Measurements from ENCODE around the gene TRAF3IP3. TPM values are rescaled to one million over a fixed set of nuclear protein-coding genes. Genes with fewer than 3 reads are reported as not detected.

Gene TRAF3IP3
- total and polyA plus RNA-seq, 2 of the 13 experiments (the other 11 are each of a cell fraction or from before 2014, with no cell fraction given): not detected

DNA sequence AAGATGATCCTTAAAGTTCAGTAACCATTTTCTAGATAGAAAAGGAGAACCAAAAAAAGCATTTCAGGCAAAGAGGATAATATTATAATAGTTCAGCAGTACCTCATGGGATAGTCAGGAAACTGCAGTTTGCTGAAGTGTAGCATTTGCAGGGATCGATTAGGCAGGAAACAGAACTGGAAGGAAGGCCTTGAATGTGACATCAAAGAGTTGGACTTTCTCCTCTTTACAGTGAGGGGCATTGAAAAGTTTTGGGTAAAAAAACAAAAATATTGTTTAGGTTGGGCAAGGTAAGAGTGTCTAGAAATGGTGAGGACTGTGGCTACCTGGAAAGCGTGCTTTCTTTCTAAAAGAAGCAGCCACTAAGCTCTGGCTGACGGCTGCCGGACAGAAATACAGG lies 58.0 kb downstream of the TRAF3IP3 start (continued):
- TF ChIP-seq, protein P1, sequence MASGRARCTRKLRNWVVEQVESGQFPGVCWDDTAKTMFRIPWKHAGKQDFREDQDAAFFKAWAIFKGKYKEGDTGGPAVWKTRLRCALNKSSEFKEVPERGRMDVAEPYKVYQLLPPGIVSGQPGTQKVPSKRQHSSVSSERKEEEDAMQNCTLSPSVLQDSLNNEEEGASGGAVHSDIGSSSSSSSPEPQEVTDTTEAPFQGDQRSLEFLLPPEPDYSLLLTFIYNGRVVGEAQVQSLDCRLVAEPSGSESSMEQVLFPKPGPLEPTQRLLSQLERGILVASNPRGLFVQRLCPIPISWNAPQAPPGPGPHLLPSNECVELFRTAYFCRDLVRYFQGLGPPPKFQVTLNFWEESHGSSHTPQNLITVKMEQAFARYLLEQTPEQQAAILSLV (CRISPR knock-in tag; IDR thresholded peaks at IDR 0.05; ENCODE audit: borderline replicate concordance): no peak
- TF ChIP-seq, protein P2, sequence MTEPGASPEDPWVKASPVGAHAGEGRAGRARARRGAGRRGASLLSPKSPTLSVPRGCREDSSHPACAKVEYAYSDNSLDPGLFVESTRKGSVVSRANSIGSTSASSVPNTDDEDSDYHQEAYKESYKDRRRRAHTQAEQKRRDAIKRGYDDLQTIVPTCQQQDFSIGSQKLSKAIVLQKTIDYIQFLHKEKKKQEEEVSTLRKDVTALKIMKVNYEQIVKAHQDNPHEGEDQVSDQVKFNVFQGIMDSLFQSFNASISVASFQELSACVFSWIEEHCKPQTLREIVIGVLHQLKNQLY (CRISPR knock-in tag; IDR thresholded peaks at IDR 0.05): no peak
- TF ChIP-seq SP5 (CRISPR knock-in tag; IDR thresholded peaks at IDR 0.05; ENCODE audit: borderline replicate concordance, low read depth): no peak

DNA sequence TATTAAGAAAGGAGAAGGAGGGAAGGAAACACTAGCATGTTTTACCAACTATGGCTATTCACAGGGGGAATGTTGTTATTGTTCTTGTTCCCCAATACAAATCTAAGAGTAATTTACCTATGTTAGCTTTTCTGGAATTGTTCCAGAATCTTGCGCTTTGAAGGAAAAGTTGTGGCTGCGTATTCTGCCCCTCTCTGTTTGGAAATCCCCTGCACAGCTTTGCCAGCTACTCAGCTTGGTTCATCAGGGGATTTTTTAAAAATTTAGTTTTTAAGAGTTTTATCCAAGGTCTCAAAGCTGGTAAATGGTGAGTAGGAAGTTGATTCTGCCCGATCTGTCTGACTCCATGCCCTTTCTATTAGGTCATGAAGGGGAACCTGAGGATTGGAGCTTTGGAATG lies 59.6 kb downstream of the TRAF3IP3 start:
- ATAC-seq: no peak
- in situ Hi-C loops (cut with HindIII; ENCODE audit: extremely low pct_ligation_motif_present, low pct_unique_long_range_greater_than_20kb) (no loop called here), intact Hi-C loops (cut with micrococcal nuclease; ENCODE audit: unreplicated experiment) (no loop called here)
- no peak for FAIRE-seq
- H3K27me3 ChIP-seq (ENCODE audit: control insufficient read depth in 1 of 2, insufficient read depth in 2 of 2, low read length in 2 of 2): peaks cover 0 to 8% of the 10 kb centered on the region in 2 experiments; a peak in 2 of 5 replicates
- no peaks in the 10 kb centered on the region for H4K20me1 ChIP-seq (ENCODE audit: insufficient read depth, low read length)
- BruUV-seq (replicated peaks): no TSS peak
- no peaks in the 10 kb centered on the region for H3K79me2 ChIP-seq (ENCODE audit: insufficient read depth, low read length)
- H3K4me1 ChIP-seq (ENCODE audit: insufficient read depth, low read length): peaks cover 32% of the 10 kb centered on the region
- no peak overlapping the region for H2AFZ ChIP-seq (ENCODE audit: low read length)
- ChIA-PET POLR2A (interaction anchor here (0.9 kb wide), 1 partner anchor 31 kb away, joined by 3 read pairs; the partner anchor contains the start of gene C1orf74), CTCF (ENCODE audit: low intra/inter-chr PET ratio, low total read pairs) (no interaction called here)
- H3K27ac ChIP-seq (ENCODE audit: extremely low read length, insufficient read depth, low read length): no peak overlapping the region
- no peak for DNase-seq (ENCODE audit: low spot score)
- no peaks in the 10 kb centered on the region for H3K36me3 ChIP-seq (replicated peaks in 1 of 2; ENCODE audit: control insufficient read depth in 1 of 2, insufficient read depth in 2 of 2, low read length in 2 of 2)
- H3K9ac ChIP-seq (ENCODE audit: insufficient read depth, low read depth, low read length): no peak overlapping the region
- H3K4me2 ChIP-seq (ENCODE audit: low read depth, low read length): no peak overlapping the region
- 33% methylated on average over 3 of the region's 3 CpGs for WGBS (ENCODE audit: low lambda C conversion rate)
- H3K4me3 ChIP-seq (replicated peaks in 1 of 3; ENCODE audit: insufficient read depth in 1 of 3, low read depth in 2 of 3, low read length in 3 of 3): no peak overlapping the region
- H3K9me3 ChIP-seq (ENCODE audit: low read length): no peaks in the 10 kb centered on the region
- TF ChIP-seq SIX4 (CRISPR knock-in tag; IDR thresholded peaks at IDR 0.05) (no peak), SATB2 (CRISPR knock-in tag; IDR thresholded peaks at IDR 0.05) (no peak), KLF6 (CRISPR knock-in tag; IDR thresholded peaks at IDR 0.05) (no peak)
- TF ChIP-seq, protein P3, sequence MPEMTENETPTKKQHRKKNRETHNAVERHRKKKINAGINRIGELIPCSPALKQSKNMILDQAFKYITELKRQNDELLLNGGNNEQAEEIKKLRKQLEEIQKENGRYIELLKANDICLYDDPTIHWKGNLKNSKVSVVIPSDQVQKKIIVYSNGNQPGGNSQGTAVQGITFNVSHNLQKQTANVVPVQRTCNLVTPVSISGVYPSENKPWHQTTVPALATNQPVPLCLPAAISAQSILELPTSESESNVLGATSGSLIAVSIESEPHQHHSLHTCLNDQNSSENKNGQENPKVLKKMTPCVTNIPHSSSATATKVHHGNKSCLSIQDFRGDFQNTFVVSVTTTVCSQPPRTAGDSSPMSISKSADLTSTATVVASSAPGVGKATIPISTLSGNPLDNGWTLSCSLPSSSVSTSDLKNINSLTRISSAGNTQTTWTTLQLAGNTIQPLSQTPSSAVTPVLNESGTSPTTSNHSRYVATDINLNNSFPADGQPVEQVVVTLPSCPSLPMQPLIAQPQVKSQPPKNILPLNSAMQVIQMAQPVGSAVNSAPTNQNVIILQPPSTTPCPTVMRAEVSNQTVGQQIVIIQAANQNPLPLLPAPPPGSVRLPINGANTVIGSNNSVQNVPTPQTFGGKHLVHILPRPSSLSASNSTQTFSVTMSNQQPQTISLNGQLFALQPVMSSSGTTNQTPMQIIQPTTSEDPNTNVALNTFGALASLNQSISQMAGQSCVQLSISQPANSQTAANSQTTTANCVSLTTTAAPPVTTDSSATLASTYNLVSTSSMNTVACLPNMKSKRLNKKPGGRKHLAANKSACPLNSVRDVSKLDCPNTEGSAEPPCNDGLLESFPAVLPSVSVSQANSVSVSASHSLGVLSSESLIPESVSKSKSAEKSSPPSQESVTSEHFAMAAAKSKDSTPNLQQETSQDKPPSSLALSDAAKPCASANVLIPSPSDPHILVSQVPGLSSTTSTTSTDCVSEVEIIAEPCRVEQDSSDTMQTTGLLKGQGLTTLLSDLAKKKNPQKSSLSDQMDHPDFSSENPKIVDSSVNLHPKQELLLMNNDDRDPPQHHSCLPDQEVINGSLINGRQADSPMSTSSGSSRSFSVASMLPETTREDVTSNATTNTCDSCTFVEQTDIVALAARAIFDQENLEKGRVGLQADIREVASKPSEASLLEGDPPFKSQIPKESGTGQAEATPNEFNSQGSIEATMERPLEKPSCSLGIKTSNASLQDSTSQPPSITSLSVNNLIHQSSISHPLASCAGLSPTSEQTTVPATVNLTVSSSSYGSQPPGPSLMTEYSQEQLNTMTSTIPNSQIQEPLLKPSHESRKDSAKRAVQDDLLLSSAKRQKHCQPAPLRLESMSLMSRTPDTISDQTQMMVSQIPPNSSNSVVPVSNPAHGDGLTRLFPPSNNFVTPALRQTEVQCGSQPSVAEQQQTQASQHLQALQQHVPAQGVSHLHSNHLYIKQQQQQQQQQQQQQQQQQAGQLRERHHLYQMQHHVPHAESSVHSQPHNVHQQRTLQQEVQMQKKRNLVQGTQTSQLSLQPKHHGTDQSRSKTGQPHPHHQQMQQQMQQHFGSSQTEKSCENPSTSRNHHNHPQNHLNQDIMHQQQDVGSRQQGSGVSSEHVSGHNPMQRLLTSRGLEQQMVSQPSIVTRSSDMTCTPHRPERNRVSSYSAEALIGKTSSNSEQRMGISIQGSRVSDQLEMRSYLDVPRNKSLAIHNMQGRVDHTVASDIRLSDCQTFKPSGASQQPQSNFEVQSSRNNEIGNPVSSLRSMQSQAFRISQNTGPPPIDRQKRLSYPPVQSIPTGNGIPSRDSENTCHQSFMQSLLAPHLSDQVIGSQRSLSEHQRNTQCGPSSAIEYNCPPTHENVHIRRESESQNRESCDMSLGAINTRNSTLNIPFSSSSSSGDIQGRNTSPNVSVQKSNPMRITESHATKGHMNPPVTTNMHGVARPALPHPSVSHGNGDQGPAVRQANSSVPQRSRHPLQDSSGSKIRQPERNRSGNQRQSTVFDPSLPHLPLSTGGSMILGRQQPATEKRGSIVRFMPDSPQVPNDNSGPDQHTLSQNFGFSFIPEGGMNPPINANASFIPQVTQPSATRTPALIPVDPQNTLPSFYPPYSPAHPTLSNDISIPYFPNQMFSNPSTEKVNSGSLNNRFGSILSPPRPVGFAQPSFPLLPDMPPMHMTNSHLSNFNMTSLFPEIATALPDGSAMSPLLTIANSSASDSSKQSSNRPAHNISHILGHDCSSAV (CRISPR knock-in tag; IDR thresholded peaks at IDR 0.05; ENCODE audit: borderline replicate concordance): no peak
- TF ChIP-seq, protein P4, sequence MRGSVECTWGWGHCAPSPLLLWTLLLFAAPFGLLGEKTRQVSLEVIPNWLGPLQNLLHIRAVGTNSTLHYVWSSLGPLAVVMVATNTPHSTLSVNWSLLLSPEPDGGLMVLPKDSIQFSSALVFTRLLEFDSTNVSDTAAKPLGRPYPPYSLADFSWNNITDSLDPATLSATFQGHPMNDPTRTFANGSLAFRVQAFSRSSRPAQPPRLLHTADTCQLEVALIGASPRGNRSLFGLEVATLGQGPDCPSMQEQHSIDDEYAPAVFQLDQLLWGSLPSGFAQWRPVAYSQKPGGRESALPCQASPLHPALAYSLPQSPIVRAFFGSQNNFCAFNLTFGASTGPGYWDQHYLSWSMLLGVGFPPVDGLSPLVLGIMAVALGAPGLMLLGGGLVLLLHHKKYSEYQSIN (CRISPR knock-in tag; IDR thresholded peaks at IDR 0.05; ENCODE audit: borderline replicate concordance): no peak
- TF ChIP-seq, protein P5, sequence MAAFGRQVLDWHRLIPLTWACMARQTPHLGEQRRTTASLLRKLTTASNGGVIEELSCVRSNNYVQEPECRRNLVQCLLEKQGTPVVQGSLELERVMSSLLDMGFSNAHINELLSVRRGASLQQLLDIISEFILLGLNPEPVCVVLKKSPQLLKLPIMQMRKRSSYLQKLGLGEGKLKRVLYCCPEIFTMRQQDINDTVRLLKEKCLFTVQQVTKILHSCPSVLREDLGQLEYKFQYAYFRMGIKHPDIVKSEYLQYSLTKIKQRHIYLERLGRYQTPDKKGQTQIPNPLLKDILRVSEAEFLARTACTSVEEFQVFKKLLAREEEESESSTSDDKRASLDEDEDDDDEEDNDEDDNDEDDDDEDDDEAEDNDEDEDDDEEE (CRISPR knock-in tag; IDR thresholded peaks at IDR 0.05): no peak

Data from HepG2 (cell line).